Endothelial cell of umbilical vein (primary cell): ENCODE data around the gene RHOH. TPM values are rescaled to one million over a fixed set of nuclear protein-coding genes. Genes with fewer than 3 reads are reported as not detected.

Source experiments
- BruUV-seq: library from RNA; stranded (reverse); fragments of 400-500 nt; replicated peaks from 2 replicates; lab custom pipeline; 2021; lab: Mats Ljungman, UMichigan
- CTCF ChIA-PET: fragments of 300-600, 350-600 bp; sonication (Branson Sonifier 250); formaldehyde crosslinking; loops from one replicate; lab custom pipeline; 2021; ENCODE audit warnings: antibody characterized with exemption, inconsistent platforms; lab: Charles Lee
- POLR2A ChIA-PET: fragments of 300-600, 350-600 bp; sonication (Branson Sonifier 250); formaldehyde crosslinking; loops from one replicate; lab custom pipeline; 2021; ENCODE audit warnings: antibody characterized with exemption, inconsistent platforms; lab: Charles Lee
- DNase-seq: peaks from one replicate; pipeline ENCODE4 v3.0.0-alpha.2; 2011; ENCODE audit warnings: low read depth, low spot score
- FAIRE-seq: peaks from 2 replicates; lab custom pipeline; 2011; peaks lifted over from hg19 to GRCh38; lab: Jason Lieb, UNC
- H2AFZ ChIP-seq: 2 replicates; pipeline ENCODE4 v1.6.0; 2012; ENCODE audit warnings: low read depth, low read length, control low read depth, inconsistent platforms
- H3K27ac ChIP-seq: 2 replicates; pipeline ENCODE4 v1.5.1; 2011; ENCODE audit warnings: low read depth, mild to moderate bottlenecking, control low read depth, low read length, moderate library complexity; ENCODE audit not compliant: insufficient read depth
- H3K27me3 ChIP-seq, 2 experiments: 2 replicates each; pipeline versions ENCODE4 v1.6.0 to v1.6.1; 2011; ENCODE audit warnings: low read length in 2 of 2, mixed read lengths in 1 of 2; ENCODE audit not compliant: control insufficient read depth in 2 of 2, insufficient read depth in 2 of 2
- H3K36me3 ChIP-seq, 2 experiments: 2 replicates in 1 of 2; 3 replicates in 1 of 2; pipeline ENCODE4 v1.5.1; 2011; ENCODE audit warnings: low read length in 2 of 2, mild to moderate bottlenecking in 1 of 2, moderate library complexity in 1 of 2; ENCODE audit not compliant: control insufficient read depth in 2 of 2, insufficient read depth in 2 of 2; ENCODE audit errors: extremely low read depth in 1 of 2
- H3K4me1 ChIP-seq: 3 replicates; pipeline ENCODE4 v1.5.1; 2011; ENCODE audit warnings: mild to moderate bottlenecking, low read length; ENCODE audit not compliant: control insufficient read depth, insufficient read depth; ENCODE audit errors: extremely low read depth
- H3K4me2 ChIP-seq: 2 replicates; pipeline ENCODE4 v1.6.1; 2011; ENCODE audit warnings: low read length, control low read depth, mixed read lengths; ENCODE audit not compliant: insufficient read depth
- H3K4me3 ChIP-seq, 3 experiments: fragments of 200-600 bp in 1 of 3; sonication (generic), shearing (Covaris generic) in 1 of 3; replicated peaks in 1 of 3; 2 replicates each; pipeline ENCODE4 v1.5.1; 2011 to 2016; ENCODE audit warnings: control low read depth in 3 of 3, low read length in 3 of 3, mild to moderate bottlenecking in 2 of 3, inconsistent platforms in 1 of 3, low read depth in 1 of 3, moderate library complexity in 1 of 3; ENCODE audit not compliant: insufficient read depth in 1 of 3
- H3K79me2 ChIP-seq: 2 replicates; pipeline ENCODE4 v1.6.0; 2012; ENCODE audit warnings: low read length, inconsistent platforms; ENCODE audit not compliant: control insufficient read depth, insufficient read depth
- H3K9ac ChIP-seq: replicated peaks from 2 replicates; pipeline ENCODE3; 2011; ENCODE audit warnings: low read length, control low read depth; ENCODE audit not compliant: insufficient read depth; ENCODE audit errors: extremely low read depth
- H3K9me1 ChIP-seq: replicated peaks from 3 replicates; pipeline ENCODE4 v1.6.0; 2011; ENCODE audit warnings: mild to moderate bottlenecking, low read length; ENCODE audit not compliant: control insufficient read depth, insufficient read depth; ENCODE audit errors: extremely low read depth
- H3K9me3 ChIP-seq: replicated peaks from 2 replicates; pipeline ENCODE4 v1.5.1; 2012; ENCODE audit warnings: low read length, inconsistent platforms; ENCODE audit not compliant: control insufficient read depth, insufficient read depth
- H4K20me1 ChIP-seq: replicated peaks from 2 replicates; pipeline ENCODE3; 2011; ENCODE audit warnings: mild to moderate bottlenecking, low read length; ENCODE audit not compliant: control insufficient read depth, insufficient read depth; ENCODE audit errors: extremely low read depth
- EZH2 ChIP-seq: IDR thresholded peaks from 2 replicates; pipeline ENCODE4 v1.6.1; 2012; ENCODE audit warnings: borderline replicate concordance, low read depth, mild to moderate bottlenecking, moderate library complexity, low read length, inconsistent platforms; ENCODE audit not compliant: severe bottlenecking
- FOS ChIP-seq: IDR thresholded peaks from 2 replicates; pipeline ENCODE4 v1.6.1; 2011; ENCODE audit warnings: mild to moderate bottlenecking, low read length, moderate library complexity, borderline replicate concordance; ENCODE audit not compliant: insufficient read depth
- GATA2 ChIP-seq: IDR thresholded peaks from 2 replicates; pipeline ENCODE4 v1.7.0; 2011; ENCODE audit warnings: low read depth, mild to moderate bottlenecking, moderate library complexity, mixed read lengths, low read length; ENCODE audit not compliant: insufficient read length, insufficient read depth
- JUN ChIP-seq: IDR thresholded peaks from 2 replicates; pipeline ENCODE4 v1.6.1; 2011; ENCODE audit warnings: borderline replicate concordance, low read depth; ENCODE audit not compliant: insufficient read length, insufficient read depth
- MYC ChIP-seq: IDR thresholded peaks from one replicate; pipeline ENCODE4 v1.6.1; 2011; ENCODE audit warnings: mild to moderate bottlenecking, low read depth, low read length
- POLR2A ChIP-seq: IDR thresholded peaks from 2 replicates; pipeline ENCODE4 v1.6.1; 2012; ENCODE audit warnings: low read depth, mild to moderate bottlenecking, control low read depth, low read length
- POLR2AphosphoS5 ChIP-seq: IDR thresholded peaks from 2 replicates; pipeline ENCODE4 v1.6.1; 2012; ENCODE audit warnings: low read depth, mild to moderate bottlenecking, control low read depth, low read length, moderate library complexity; ENCODE audit not compliant: insufficient read depth
- dilution Hi-C: fragments of 300-500 bp; cut with MboI; formaldehyde crosslinking; loops from one replicate; pipeline ENCODE4 v1.15.0; 2019; ENCODE audit warnings: low sequenced_read_pairs; ENCODE audit not compliant: extremely low pct_ligation_motif_present
- intact Hi-C: fragments of 100-400 bp; cut with micrococcal nuclease; formaldehyde crosslinking; loops from one replicate; pipeline ENCODE4 v1.10.0; 2022
- polyA plus RNA-seq, 4 experiments: library from polyadenylated mRNA; depleted of rRNA in 3 of 4; stranded (reverse) in 3 of 4; unstranded in 1 of 4; fragments of >200 nt; gene quantifications; 2 replicates each; pipeline versions ENCODE4 v1.2.1 to v1.2.3, GENCODE V29; 2011 to 2012; ENCODE audit warnings: missing spikeins in 1 of 4
- total RNA-seq: library from RNA; stranded (reverse); gene quantifications from 2 replicates; pipeline ENCODE4 v1.2.3, GENCODE V29; 2021
- TF ChIP-seq, protein P1 (sequence below): IDR thresholded peaks from 2 replicates; pipeline ENCODE4 v1.6.1; 2011; ENCODE audit not compliant: insufficient read depth, insufficient read length
- TF ChIP-seq, protein P2 (sequence below), 2 donors: IDR thresholded peaks; 1 replicate in 1 of 2; 2 replicates in 1 of 2; pipeline ENCODE4 v1.5.1; 2011; ENCODE audit warnings: low read length in 2 of 2, mild to moderate bottlenecking in 2 of 2, moderate library complexity in 2 of 2, control low read depth in 1 of 2, inconsistent platforms in 1 of 2, low read depth in 1 of 2; ENCODE audit not compliant: insufficient read depth in 1 of 2; ENCODE audit errors: extremely low read depth in 1 of 2

RHOH gene
- total and polyA plus RNA-seq, 2 donors (not counting 3 experiments of a cell fraction or from before 2014, with no cell fraction given), result not detected

DNA sequence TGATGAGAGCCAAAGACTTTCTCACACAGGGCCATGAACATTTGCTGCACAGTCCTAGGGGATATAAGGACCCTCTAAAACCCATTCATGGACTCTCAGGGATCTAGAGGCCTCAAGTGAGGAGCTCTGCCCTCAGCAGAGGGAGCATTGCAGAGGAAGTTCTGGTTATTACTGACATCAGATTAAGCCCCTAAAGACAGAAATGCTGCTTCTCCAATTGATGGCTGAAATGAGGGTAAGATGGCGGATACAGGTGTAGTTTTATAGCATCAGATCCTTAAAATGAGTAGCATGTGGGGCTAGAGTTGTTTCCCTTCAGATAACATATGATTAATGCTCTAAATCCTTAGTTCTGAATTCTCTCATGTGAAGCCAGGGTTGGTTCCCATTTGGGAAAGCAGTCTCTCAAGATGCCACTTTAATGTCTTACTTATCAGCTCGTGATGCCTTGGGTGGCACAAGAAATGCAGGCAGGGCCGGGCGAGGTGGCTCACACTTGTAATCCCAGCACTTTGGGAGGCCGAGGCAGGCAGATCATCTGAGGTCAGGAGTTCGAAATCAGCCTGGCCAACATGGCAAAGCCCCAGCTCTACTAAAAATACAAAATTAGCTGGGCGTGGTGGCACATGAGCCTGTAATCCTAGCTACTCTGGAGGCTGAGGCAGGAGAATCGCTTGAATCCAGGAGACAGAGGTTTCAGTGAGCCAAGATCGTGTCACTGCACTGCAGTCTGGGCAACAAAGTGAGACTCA lies 7.9 kb downstream of the RHOH start:
- ChIA-PET POLR2A (no interaction called here), CTCF (interaction anchor here (0.8 kb wide), 1 partner anchor 27 kb away, joined by 3 read pairs; no protein-coding TSS in a partner anchor)
- no peak for FAIRE-seq
- no peak overlapping the region for H3K9ac ChIP-seq
- intact Hi-C loops (no loop called here), dilution Hi-C loops (no loop called here)
- H3K4me2 ChIP-seq, result no peak overlapping the region
- no peak overlapping the region for H3K4me3 ChIP-seq
- no peaks in the 10 kb centered on the region for H3K4me1 ChIP-seq
- TF ChIP-seq, protein P1, sequence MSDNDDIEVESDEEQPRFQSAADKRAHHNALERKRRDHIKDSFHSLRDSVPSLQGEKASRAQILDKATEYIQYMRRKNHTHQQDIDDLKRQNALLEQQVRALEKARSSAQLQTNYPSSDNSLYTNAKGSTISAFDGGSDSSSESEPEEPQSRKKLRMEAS, result no peak
- TF ChIP-seq JUN (no peak), POLR2A (no peak), POLR2AphosphoS5 (no peak), GATA2 (no peak), EZH2 (no peak), MYC (no peak), FOS (no peak)
- TF ChIP-seq, protein P2, sequence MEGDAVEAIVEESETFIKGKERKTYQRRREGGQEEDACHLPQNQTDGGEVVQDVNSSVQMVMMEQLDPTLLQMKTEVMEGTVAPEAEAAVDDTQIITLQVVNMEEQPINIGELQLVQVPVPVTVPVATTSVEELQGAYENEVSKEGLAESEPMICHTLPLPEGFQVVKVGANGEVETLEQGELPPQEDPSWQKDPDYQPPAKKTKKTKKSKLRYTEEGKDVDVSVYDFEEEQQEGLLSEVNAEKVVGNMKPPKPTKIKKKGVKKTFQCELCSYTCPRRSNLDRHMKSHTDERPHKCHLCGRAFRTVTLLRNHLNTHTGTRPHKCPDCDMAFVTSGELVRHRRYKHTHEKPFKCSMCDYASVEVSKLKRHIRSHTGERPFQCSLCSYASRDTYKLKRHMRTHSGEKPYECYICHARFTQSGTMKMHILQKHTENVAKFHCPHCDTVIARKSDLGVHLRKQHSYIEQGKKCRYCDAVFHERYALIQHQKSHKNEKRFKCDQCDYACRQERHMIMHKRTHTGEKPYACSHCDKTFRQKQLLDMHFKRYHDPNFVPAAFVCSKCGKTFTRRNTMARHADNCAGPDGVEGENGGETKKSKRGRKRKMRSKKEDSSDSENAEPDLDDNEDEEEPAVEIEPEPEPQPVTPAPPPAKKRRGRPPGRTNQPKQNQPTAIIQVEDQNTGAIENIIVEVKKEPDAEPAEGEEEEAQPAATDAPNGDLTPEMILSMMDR (IDR thresholded peaks at IDR 0.05; ENCODE audit: extremely low read depth in 1 of 2, insufficient read depth in 1 of 2, low read depth in 1 of 2, low read length in 2 of 2), result no peak
- BruUV-seq, result no TSS peak
- no peaks in the 10 kb centered on the region for H3K9me1 ChIP-seq
- DNase-seq, result no peak
- no peaks in the 10 kb centered on the region for H3K27me3 ChIP-seq
- H3K36me3 ChIP-seq, result no peaks in the 10 kb centered on the region
- H4K20me1 ChIP-seq, result no peaks in the 10 kb centered on the region
- H3K9me3 ChIP-seq, result no peaks in the 10 kb centered on the region
- H3K27ac ChIP-seq, result no peak overlapping the region
- H3K79me2 ChIP-seq, result no peaks in the 10 kb centered on the region
- no peak overlapping the region for H2AFZ ChIP-seq
